Neural progenitor cell (in vitro differentiated cells): ENCODE results near the gene DRP2. TPM values are rescaled to one million over a fixed set of nuclear protein-coding genes. Genes with fewer than 3 reads are reported as not detected.

Source experiments
- DNase-seq: peaks from one replicate; pipeline ENCODE4 v3.0.0-alpha.2; 2016; ENCODE audit warnings: low spot score
- H2AFZ ChIP-seq: fragments of 200-600 bp; sonication (generic); replicated peaks from 2 replicates; pipeline ENCODE4 v1.6.1; 2016; ENCODE audit warnings: antibody characterized with exemption
- H3F3A ChIP-seq: fragments of 200-600 bp; sonication (generic); 2 replicates; pipeline ENCODE4 v1.6.1; 2016; ENCODE audit warnings: antibody characterized with exemption, low read depth
- H3K27ac ChIP-seq: fragments of 200-600 bp; sonication (generic); 2 replicates; pipeline ENCODE4 v1.5.1; 2016; ENCODE audit warnings: mild to moderate bottlenecking
- H3K27me3 ChIP-seq: fragments of 200-600 bp; sonication (generic); 2 replicates; pipeline ENCODE4 v1.6.1; 2016; ENCODE audit warnings: mild to moderate bottlenecking, moderate library complexity
- H3K36me3 ChIP-seq: fragments of 200-600 bp; sonication (generic); 2 replicates; pipeline ENCODE4 v1.5.1; 2016
- H3K4me1 ChIP-seq: fragments of 200-600 bp; sonication (generic); 2 replicates; pipeline ENCODE4 v1.6.1; 2016; ENCODE audit warnings: mixed run types
- H3K4me2 ChIP-seq: fragments of 200-600 bp; sonication (generic); 2 replicates; pipeline ENCODE4 v1.6.1; 2016
- H3K4me3 ChIP-seq: fragments of 200-600 bp; sonication (generic); 2 replicates; pipeline ENCODE4 v1.5.1; 2016
- H3K79me2 ChIP-seq: fragments of 200-600 bp; sonication (generic); 2 replicates; pipeline ENCODE4 v1.6.1; 2016; ENCODE audit warnings: low read depth
- H3K9ac ChIP-seq: fragments of 200-600 bp; sonication (generic); 2 replicates; pipeline ENCODE4 v1.6.1; 2016
- H3K9me3 ChIP-seq: fragments of 200-600 bp; sonication (generic); 2 replicates; pipeline ENCODE4 v1.5.1; 2016; ENCODE audit warnings: low read depth
- H4K20me1 ChIP-seq: fragments of 200-600 bp; sonication (generic); 2 replicates; pipeline ENCODE4 v1.6.1; 2016; ENCODE audit warnings: low read depth
- H3K27ac Mint-ChIP-seq: 3 replicates; pipeline ENCODE4 v1.8.0; 2021; ENCODE audit warnings: mixed read lengths
- H3K27me3 Mint-ChIP-seq: 2 replicates; pipeline ENCODE4 v1.8.0; 2022; ENCODE audit warnings: low read depth, mild to moderate bottlenecking, inconsistent platforms, moderate library complexity, mixed read lengths; ENCODE audit not compliant: insufficient read depth
- H3K36me3 Mint-ChIP-seq: 3 replicates; pipeline ENCODE4 v1.8.0; 2021; ENCODE audit warnings: mixed read lengths
- H3K4me1 Mint-ChIP-seq: 3 replicates; pipeline ENCODE4 v1.8.0; 2021; ENCODE audit warnings: mixed read lengths
- H3K4me3 Mint-ChIP-seq: 3 replicates; pipeline ENCODE4 v1.8.0; 2021; ENCODE audit warnings: mild to moderate bottlenecking, moderate library complexity, mixed read lengths
- H3K9me3 Mint-ChIP-seq: 3 replicates; pipeline ENCODE4 v1.8.0; 2020; ENCODE audit warnings: mixed read lengths
- CTCF ChIP-seq: fragments of 200-600 bp; sonication (generic); IDR thresholded peaks from 2 replicates; pipeline ENCODE4 v1.5.1; 2017; ENCODE audit warnings: antibody characterized with exemption, mild to moderate bottlenecking
- EZH2 ChIP-seq: fragments of 200-600 bp; sonication (generic); IDR thresholded peaks from 2 replicates; pipeline ENCODE4 v1.6.1; 2017; ENCODE audit warnings: antibody characterized with exemption, mild to moderate bottlenecking, moderate library complexity
- EZH2phosphoT487 ChIP-seq: fragments of 200-600 bp; sonication (generic); IDR thresholded peaks from 2 replicates; pipeline ENCODE4 v1.6.1; 2017; ENCODE audit warnings: antibody characterized with exemption
- total RNA-seq: library from RNA; depleted of rRNA; stranded (reverse); fragments of >200 nt; gene quantifications from 2 replicates; pipeline ENCODE4 v1.2.3, GENCODE V29; 2015; ENCODE audit warnings: low replicate concordance

The DRP2 gene
- total RNA-seq, 1 donor from 2014 or later: 1.4 TPM

DNA sequence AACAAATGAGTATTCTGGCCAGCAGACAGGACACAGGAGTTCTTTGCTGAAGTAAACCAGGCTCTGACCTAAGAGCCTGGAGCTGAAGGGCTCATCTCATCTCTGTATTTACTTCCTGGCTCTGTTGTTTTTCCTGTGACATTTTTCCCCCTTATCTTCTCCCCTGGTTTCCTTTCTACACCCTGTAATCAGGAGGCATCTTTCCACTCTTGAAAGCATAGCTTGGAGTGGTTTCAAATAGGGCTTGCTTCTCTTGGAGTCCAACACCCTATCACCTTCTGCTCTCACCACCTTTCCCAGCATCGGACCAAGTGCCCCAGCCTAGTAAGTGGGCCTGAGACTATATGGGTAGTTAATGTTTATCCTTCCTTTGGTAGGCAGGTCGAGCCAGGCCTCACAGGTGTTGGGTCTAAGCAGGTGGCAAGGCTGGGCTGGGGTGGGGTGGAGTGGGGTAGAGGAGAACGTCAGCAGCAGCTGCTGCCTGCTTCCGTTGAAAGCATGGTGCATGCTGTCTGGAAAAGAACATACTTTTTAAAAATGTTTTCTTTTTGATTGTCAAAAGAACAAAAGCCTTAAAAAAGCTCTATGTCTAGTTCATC, 1.2 kb downstream of the DRP2 start:
- DNase-seq: no peak
- peak overlapping the region; percentile 46 for H3K4me3 Mint-ChIP-seq
- no peaks in the 10 kb centered on the region for H3K36me3 ChIP-seq
- peak overlapping the region; percentile 48 for H3K27ac Mint-ChIP-seq
- no peaks in the 10 kb centered on the region for H3K27me3 ChIP-seq
- H3K27me3 Mint-ChIP-seq: no peaks in the 10 kb centered on the region
- no peaks in the 10 kb centered on the region for H4K20me1 ChIP-seq
- no peaks in the 10 kb centered on the region for H3K4me1 ChIP-seq
- H3K36me3 Mint-ChIP-seq: no peaks in the 10 kb centered on the region
- H3K27ac ChIP-seq: no peak overlapping the region
- no peak overlapping the region for H3K4me3 ChIP-seq
- no peaks in the 10 kb centered on the region for H3K79me2 ChIP-seq
- no peak overlapping the region for H2AFZ ChIP-seq
- H3K4me2 ChIP-seq: no peak overlapping the region
- H3K9me3 ChIP-seq: no peaks in the 10 kb centered on the region
- H3K9me3 Mint-ChIP-seq: no peaks in the 10 kb centered on the region
- H3F3A ChIP-seq: no peaks in the 10 kb centered on the region
- H3K4me1 Mint-ChIP-seq: peaks cover 13% of the 10 kb centered on the region
- TF ChIP-seq EZH2phosphoT487: no peak
- no peak for TF ChIP-seq CTCF
- TF ChIP-seq EZH2: no peak
- H3K9ac ChIP-seq: no peak overlapping the region

DNA sequence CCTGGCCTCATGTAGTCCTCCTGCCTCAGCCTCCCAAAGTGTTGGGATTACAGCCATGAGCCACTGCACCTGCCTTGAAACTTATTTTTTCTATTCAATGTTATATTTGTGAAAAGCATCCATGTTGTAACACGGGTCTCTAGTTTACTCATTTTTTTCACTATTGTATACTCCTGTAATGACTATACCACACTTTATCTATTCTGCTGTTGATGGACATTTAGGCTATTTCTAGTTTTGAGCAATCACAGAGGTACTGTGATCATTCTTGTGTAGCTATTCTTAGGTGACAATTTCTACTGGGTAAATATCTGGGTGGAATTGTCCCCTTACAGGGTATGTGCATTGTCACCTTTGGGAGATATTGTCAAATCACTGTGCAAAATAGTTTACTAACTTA, 3.6 kb downstream of the DRP2 start:
- no peak overlapping the region for H3K4me3 ChIP-seq
- H3K27me3 ChIP-seq: no peaks in the 10 kb centered on the region
- no peak overlapping the region for H3K4me3 Mint-ChIP-seq
- no peak overlapping the region for H2AFZ ChIP-seq
- peaks cover 13% of the 10 kb centered on the region for H3K4me1 Mint-ChIP-seq
- no peak overlapping the region for H3K27ac ChIP-seq
- H3K36me3 Mint-ChIP-seq: no peaks in the 10 kb centered on the region
- H4K20me1 ChIP-seq: no peaks in the 10 kb centered on the region
- H3F3A ChIP-seq: no peaks in the 10 kb centered on the region
- no peaks in the 10 kb centered on the region for H3K4me1 ChIP-seq
- no peaks in the 10 kb centered on the region for H3K27me3 Mint-ChIP-seq
- H3K4me2 ChIP-seq: no peak overlapping the region
- no peak for DNase-seq
- no peak for TF ChIP-seq EZH2
- TF ChIP-seq CTCF: no peak
- no peak for TF ChIP-seq EZH2phosphoT487
- H3K79me2 ChIP-seq: no peaks in the 10 kb centered on the region
- no peaks in the 10 kb centered on the region for H3K36me3 ChIP-seq
- H3K9me3 ChIP-seq: no peaks in the 10 kb centered on the region
- H3K9me3 Mint-ChIP-seq: no peaks in the 10 kb centered on the region
- H3K9ac ChIP-seq: no peak overlapping the region
- no peak overlapping the region for H3K27ac Mint-ChIP-seq

GRCh38 chrX:101229170-101229569, 9.6 kb downstream of the DRP2 start:
- DNase-seq: no peak
- H2AFZ ChIP-seq: no peak overlapping the region
- no peak overlapping the region for H3K4me3 ChIP-seq
- no peaks in the 10 kb centered on the region for H3K36me3 ChIP-seq
- H3K27me3 ChIP-seq: no peaks in the 10 kb centered on the region
- no peaks in the 10 kb centered on the region for H3K36me3 Mint-ChIP-seq
- H3K9me3 Mint-ChIP-seq: peaks cover 7% of the 10 kb centered on the region
- H3K9ac ChIP-seq: no peak overlapping the region
- H3K27me3 Mint-ChIP-seq: peaks cover 3% of the 10 kb centered on the region
- no peaks in the 10 kb centered on the region for H3K9me3 ChIP-seq
- no peaks in the 10 kb centered on the region for H3K4me1 ChIP-seq
- H3K4me1 Mint-ChIP-seq: no peaks in the 10 kb centered on the region
- H3K27ac ChIP-seq: no peak overlapping the region
- no peak for TF ChIP-seq EZH2phosphoT487
- TF ChIP-seq EZH2: no peak
- TF ChIP-seq CTCF: no peak
- H3K4me3 Mint-ChIP-seq: no peak overlapping the region
- H3K27ac Mint-ChIP-seq: no peak overlapping the region
- H3F3A ChIP-seq: no peaks in the 10 kb centered on the region
- no peaks in the 10 kb centered on the region for H3K79me2 ChIP-seq
- no peaks in the 10 kb centered on the region for H4K20me1 ChIP-seq
- no peak overlapping the region for H3K4me2 ChIP-seq
